ENCODE results near the gene ELOF1.
A peak's percentile ranks its signal among the peaks of the same experiment; 100 is the strongest.

ELOF1 gene

DNA sequence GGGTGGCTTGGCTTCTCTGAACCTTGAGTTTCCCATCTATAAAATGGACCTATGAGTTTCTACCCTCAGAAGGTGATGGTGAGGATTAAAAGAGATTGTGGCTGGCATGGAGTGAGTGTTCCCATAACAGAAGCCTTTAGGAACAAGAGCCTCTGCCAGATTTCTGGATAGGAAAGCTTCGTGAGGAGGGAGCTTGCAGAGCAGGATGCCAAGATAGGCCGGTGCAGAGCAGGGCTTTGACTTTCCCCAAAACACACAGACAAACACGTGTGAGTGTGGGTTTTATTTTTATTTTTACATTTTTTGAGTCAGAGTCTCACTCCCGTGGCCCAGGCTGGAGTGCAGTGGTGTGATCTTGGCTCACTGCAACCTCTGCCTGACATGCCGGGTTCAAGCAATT, 24.1 kb downstream of the ELOF1 start:
- no peak for DNase-seq

DNA sequence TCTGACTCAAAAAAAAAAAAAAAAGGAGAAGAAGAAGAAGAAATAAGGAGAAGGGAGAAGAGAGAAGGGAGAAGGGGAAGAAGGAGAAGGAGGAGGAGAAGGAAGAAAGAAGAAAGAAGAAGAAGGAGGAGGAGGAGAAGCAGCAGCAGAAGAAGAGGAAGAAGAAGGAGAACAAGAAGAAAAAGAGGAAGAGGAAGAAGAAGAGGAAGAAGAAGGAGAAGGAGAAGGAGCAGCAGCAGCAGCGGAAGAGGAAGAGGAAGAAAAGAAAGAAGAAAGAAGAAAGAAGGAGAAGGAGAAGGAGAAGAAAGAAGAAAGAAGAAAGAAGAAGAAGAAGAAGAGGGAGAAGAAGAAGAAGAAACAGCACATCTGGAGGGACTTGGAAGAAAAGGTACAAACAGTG, 24.5 kb downstream of the ELOF1 start:
- no peak for DNase-seq

DNA sequence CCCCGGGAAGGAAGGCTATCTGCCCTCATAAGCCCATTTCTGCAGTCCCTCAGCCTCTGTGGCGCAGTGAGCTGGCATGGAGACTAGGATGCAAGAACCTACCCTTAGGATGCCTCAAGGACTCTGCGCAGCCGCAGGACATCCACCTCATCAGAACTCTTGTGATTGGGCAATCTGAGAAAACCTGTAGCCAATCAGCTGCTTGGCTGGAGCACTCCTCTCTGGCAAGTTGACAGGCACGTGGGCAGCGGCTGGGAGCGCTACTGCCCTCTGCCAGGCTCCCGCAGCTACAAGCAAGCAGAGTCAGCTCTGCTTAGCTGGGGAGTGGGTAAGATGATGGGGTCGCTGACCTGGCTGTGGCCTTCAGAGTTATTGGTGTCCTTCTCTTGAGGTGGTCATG, 28.6 kb downstream of the ELOF1 start:
- peak in 2 of 5 experiments; percentile 9 to 68 for DNase-seq

DNA sequence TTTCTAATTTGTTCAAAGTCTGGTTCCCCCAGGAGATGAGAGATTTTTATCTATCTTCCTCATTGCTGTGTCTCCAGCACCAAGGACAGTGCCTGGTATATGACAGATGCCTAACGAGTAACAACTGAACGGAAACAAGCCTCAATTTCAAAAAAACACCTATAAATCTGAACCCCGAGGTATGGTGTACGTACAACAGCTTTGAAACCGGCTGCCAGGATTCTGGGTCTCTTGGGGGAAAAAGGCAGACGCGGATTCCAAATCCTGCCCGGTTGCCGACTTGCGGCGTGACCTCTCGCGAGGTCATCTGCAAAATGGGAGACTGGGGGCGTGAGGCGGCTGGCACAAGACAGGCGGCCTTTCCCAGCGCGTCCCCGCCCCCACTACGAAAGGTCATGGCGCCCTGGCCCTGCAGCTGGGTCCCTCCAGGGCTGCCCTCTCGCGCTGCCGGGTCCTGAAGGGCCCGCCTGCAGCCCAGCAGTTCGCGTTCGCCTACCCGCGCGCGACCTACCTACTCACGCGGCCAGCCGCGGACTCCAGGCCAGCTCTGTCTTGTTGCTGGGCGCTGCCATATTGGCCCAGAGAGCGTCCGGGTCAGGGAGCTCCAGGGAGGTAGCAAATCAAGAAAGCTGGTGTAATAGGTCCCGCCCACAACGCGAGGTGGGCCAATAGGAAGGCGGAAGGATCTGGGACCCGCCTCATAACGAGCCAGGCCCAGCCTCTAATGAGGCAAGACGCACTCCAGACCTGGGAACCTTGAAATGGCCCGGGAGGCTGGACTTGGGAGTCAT, 30.3 kb downstream of the ELOF1 start, which contains the start of gene ECSIT:
TSS of gene ECSIT (minus strand) at position 584 of the 791 bp plus-strand sequence. CDS start 9,964 bp downstream, outside the sequence.
- DNase-seq = peak; percentile 72 to 97 (median 86)

- DNase-seq = no peak
Measured at GRCh38 chr19:11519138-11519537, 39.9 kb downstream of the ELOF1 start.

- no peak for DNase-seq
Measured at GRCh38 chr19:11513946-11514345, 45.1 kb downstream of the ELOF1 start.

GRCh38 chr19:11510444-11510843, 48.6 kb downstream of the ELOF1 start:
- no peak for DNase-seq

- DNase-seq = no peak
Measured at GRCh38 chr19:11507370-11508078, 51.5 kb downstream of the ELOF1 start.

- DNase-seq = no peak
Measured at GRCh38 chr19:11506967-11507366, 52.1 kb downstream of the ELOF1 start.

GRCh38 chr19:11506101-11506555, 52.9 kb downstream of the ELOF1 start:
- no peak for DNase-seq

DNA sequence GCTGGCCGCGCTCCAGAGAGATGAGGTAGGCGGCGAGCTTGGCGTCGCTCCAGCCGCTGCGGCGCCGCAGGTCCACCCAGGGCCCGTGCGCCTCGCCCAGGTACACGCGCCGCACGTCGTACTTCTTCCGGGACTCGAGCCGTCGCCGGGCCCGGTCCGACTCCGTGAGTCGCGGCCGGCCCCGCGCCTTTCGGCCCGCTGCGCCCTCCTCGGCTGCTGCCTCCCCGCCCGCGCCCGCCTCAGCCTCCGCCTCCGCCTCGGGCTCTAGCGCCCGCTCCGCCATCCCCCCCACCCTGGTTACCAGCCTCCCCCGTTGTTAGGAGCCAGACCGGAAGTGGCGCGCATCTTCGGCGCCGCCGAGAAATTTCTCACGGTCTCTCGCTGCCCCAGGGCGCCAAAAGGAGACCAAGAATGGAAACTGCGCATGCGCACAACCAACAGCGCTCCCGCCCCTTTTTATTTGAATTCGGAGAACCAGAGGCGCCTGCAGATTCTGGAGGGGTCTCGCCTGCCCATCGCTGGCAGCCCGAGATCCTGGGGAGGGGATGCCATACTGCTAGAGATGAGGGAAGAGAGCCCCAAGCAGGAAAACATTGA, 53.4 kb downstream of the ELOF1 start, which contains the start of gene ZNF653:
TSS of gene ZNF653 (minus strand) at position 336 of the 597 bp plus-strand sequence. CDS start at position 283, 53 bp downstream.
- DNase-seq = peak; percentile 84 to 97 (median 91)

- DNase-seq = peak; percentile 93 to 97 (median 95)
Measured at GRCh38 chr19:11505032-11505503, 54.0 kb downstream of the ELOF1 start.

- DNase-seq = no peak
Measured at GRCh38 chr19:11504502-11505031, 54.5 kb downstream of the ELOF1 start.

Measured in T-helper 2 cell (primary cell).